ENCODE measurements around the gene PARN.
A peak's percentile ranks its signal among the peaks of the same experiment; 100 is the strongest.
"Not testable (repeated sequence)": the region's sequence is repeated elsewhere in the genome, so short reads cannot be mapped to it uniquely, and the experiment has no call there.

The PARN gene

DNA sequence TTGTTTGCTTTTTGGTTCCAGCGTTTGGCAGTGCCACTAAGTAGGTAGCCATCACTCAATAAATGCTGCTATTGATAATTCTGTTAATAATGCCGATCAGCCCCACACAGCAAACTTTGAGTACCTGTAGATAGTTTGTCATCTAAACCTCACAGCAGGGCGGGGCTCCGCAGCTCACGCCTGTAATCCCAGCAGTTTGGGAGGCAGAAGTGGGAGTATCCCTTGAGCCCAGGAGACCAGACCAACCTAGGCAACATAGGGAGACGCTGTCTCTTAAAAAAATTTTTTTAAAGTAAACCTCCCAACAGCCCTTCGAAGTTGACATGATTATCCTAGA is 4.3 kb upstream of the PARN start:
- no peak for TF ChIP-seq POLR2A (IDR thresholded peaks at IDR 0.05; ENCODE audit: extremely low read depth, insufficient read length)
- TF ChIP-seq, protein P1, sequence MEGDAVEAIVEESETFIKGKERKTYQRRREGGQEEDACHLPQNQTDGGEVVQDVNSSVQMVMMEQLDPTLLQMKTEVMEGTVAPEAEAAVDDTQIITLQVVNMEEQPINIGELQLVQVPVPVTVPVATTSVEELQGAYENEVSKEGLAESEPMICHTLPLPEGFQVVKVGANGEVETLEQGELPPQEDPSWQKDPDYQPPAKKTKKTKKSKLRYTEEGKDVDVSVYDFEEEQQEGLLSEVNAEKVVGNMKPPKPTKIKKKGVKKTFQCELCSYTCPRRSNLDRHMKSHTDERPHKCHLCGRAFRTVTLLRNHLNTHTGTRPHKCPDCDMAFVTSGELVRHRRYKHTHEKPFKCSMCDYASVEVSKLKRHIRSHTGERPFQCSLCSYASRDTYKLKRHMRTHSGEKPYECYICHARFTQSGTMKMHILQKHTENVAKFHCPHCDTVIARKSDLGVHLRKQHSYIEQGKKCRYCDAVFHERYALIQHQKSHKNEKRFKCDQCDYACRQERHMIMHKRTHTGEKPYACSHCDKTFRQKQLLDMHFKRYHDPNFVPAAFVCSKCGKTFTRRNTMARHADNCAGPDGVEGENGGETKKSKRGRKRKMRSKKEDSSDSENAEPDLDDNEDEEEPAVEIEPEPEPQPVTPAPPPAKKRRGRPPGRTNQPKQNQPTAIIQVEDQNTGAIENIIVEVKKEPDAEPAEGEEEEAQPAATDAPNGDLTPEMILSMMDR (IDR thresholded peaks at IDR 0.05; ENCODE audit: low read depth, low read length), result no peak
- TF ChIP-seq, protein P2, sequence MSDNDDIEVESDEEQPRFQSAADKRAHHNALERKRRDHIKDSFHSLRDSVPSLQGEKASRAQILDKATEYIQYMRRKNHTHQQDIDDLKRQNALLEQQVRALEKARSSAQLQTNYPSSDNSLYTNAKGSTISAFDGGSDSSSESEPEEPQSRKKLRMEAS (IDR thresholded peaks at IDR 0.05; ENCODE audit: low read depth, low read length), result no peak
- TF ChIP-seq MYC (IDR thresholded peaks at IDR 0.05; ENCODE audit: low read depth, low read length), result no peak
- DNase-seq (ENCODE audit: low read depth), result no peak
- H3K4me3 ChIP-seq (ENCODE audit: low read depth, low read length), result peak overlapping the region; percentile 92

DNA sequence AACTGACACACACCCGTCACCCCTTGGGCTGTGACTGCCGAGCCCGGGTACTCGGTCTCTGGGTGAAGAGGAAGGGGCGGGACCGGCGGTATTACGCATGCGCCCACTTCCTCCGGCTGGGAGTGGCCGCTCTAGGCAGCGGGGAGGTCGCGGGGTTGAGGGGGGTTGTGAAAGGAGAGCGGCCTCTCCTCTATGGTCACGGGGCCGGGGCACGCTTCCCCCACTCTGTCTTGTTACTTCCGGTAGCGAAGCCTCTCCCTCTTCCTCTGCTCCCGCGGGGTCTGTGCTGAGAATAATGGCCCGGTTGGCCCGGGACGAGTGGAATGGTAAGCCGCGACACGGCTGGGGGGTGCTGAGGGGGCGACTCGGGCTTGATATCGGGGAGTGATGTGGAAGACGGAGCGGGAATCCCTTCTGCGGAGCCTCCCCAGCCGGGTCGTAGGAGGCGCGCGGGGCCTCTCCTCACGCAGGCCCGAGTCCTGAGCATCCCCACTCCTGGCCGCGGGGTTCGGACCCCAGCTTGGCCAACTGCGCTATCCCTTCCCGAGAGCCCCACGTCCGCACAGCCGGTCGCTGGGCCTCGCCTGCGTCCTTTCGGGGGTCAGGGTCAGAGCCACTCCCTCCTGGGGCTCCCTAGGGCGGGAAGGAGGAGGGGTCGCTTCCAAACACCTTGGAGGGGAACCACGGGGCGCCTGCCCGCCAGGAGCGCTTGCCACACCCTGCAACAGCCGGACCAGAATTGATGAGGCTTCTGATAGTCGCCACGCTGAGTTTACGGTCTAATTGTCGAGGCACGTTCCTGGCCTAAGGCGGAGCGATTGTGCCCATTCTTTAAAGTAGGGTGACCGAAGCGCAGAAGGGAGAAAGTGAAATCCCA is 2.9 kb upstream of the PARN start, which contains the start of gene BFAR:
Gene BFAR (plus strand): TSS at position 259 of the 877 bp plus-strand sequence. CDS start 11,396 bp downstream, outside the sequence.
- DNase-seq (ENCODE audit: low read depth), result peak; percentile 98
- TF ChIP-seq, protein P2 (IDR thresholded peaks at IDR 0.05; ENCODE audit: low read depth, low read length), result peak; percentile 74
- TF ChIP-seq, protein P1 (IDR thresholded peaks at IDR 0.05; ENCODE audit: low read depth, low read length), result no peak
- TF ChIP-seq POLR2A (IDR thresholded peaks at IDR 0.05; ENCODE audit: extremely low read depth, insufficient read length), result peak; percentile 98
- peak; percentile 83 for TF ChIP-seq MYC (IDR thresholded peaks at IDR 0.05; ENCODE audit: low read depth, low read length)
- H3K4me3 ChIP-seq (ENCODE audit: low read depth, low read length), result peak within 1 kb of the TSS; percentile 92

DNA sequence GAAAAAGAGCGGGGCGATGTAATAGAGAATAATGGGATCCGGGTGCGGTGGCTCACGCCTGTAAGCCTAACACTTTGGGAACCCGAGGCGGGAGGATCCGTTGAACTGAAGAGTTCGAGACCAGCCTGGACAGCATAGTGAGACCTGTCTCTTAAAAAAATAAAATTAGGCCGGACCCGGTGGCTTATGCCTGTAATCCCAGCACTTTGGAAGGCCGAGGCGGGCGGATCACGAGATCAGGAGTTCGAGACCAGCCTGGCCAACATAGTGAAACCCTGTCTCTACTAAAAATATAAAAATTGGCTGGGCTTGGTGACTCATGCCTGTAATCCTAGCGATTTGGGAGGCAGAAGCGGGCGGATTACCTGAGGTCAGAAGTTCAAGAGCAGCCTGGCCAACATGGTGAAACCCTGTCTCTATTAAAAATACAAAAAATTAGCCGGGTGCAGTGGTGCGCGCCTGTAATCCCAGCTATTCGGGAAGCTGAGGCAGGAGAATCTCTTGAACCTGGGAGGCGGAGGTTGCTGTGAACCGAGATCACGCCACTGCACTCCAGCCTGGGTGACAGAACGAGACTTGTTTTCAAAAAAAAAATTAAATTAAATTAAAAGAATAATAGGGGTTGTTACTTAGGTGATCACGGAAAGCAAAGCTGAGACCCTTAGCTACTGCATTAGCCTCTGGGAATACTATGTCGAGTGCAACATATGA is 715 bp upstream of the PARN start:
- H3K4me3 ChIP-seq (ENCODE audit: low read depth, low read length), result peak overlapping the region; percentile 25

DNA sequence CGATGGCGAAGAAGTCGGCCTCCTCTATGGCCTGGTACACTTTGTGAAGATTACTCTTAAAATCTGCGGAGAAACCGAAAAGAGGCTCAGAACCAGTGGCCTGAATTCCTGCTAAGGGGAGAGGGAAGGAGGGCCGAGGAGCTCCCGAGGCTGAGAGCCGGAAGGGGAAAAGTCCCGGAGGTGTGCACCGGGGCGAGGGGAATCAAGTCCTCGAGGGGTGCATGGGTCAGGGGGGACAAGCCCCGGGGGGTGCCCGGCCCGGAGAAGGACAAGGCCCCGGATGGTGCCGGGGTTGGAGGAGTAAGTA is 495 bp downstream of the PARN start:
- TF ChIP-seq, protein P1 (IDR thresholded peaks at IDR 0.05; ENCODE audit: low read depth, low read length), result no peak
- no peak for TF ChIP-seq POLR2A (IDR thresholded peaks at IDR 0.05; ENCODE audit: extremely low read depth, insufficient read length)
- TF ChIP-seq, protein P2 (IDR thresholded peaks at IDR 0.05; ENCODE audit: low read depth, low read length), result no peak
- no peak for TF ChIP-seq MYC (IDR thresholded peaks at IDR 0.05; ENCODE audit: low read depth, low read length)
- peak overlapping the region; percentile 84 for H3K4me3 ChIP-seq (ENCODE audit: low read depth, low read length)
- DNase-seq (ENCODE audit: low read depth), result no peak

More for the DNA sequence above, 715 bp upstream of the PARN start:
- DNase-seq (ENCODE audit: low read depth), result not testable (repeated sequence)

DNA sequence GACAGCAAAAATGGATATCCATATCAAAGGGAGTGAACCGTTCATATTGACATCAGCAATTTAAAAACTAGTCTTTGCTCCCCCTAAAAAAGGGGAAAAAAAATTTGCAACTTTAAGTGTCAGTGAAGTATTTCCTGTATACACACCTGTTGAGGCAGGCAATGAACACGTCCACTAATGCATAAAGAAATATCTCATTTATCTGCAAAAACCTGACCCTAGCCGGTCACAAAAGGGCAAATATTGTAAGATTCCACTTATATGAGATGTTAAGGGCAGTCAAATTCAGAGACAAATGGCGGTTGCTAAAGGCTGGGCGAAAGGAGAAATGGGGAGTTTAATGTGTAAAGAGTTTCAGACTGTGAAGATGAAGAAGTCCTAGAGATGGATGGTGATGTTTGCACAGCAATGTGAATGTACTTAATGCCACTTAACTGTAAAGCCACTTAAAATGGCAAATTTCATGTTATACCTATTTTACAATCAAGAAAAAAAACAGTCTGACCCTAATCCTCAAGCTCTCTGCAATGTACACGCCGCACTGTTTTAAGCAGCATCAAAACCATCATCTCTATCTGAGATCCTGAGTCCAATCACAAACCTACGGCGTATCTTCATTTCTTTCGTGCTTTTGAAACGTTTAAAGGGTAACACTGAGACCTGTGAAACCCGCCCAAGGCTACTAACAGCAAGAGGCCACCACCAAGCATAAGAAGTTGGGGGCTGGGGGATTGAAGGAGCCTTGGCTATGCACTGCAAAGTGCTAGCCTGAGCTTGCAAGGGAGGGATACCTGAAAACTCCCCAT is 1.1 kb downstream of the PARN start:
- H3K4me3 ChIP-seq (ENCODE audit: low read depth, low read length), result peak overlapping the region; percentile 84
- no peak for DNase-seq (ENCODE audit: low read depth)
- TF ChIP-seq POLR2A (IDR thresholded peaks at IDR 0.05; ENCODE audit: extremely low read depth, insufficient read length), result no peak
- TF ChIP-seq MYC (IDR thresholded peaks at IDR 0.05; ENCODE audit: low read depth, low read length), result no peak
- TF ChIP-seq, protein P1 (IDR thresholded peaks at IDR 0.05; ENCODE audit: low read depth, low read length), result no peak
- TF ChIP-seq, protein P2 (IDR thresholded peaks at IDR 0.05; ENCODE audit: low read depth, low read length), result no peak
